ENCODE measurements around the gene SLC36A4.
"Not testable (repeated sequence)": the region's sequence is repeated elsewhere in the genome, so short reads cannot be mapped to it uniquely, and the experiment has no call there.

SLC36A4 gene

DNA sequence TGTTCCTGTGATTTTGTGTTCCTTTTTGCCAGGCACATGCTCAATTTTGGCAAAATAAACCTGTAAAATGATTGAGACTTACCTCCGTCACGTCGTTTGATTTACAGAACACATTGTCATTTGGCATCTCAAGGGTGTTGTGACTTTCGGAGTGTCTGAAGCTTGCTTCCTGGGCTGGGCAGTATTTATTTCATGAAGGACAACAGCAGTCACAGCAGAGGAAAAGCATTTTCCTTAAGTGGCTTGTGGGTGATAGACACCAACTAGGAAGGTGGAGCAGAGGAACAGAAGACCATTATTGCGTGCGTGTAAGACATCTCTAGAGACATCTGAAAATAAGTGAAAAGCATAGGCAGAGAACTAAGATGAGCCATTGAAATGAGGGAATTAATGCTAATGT lies 80.2 kb downstream of the SLC36A4 start:
- DNase-seq, result no peak

DNA sequence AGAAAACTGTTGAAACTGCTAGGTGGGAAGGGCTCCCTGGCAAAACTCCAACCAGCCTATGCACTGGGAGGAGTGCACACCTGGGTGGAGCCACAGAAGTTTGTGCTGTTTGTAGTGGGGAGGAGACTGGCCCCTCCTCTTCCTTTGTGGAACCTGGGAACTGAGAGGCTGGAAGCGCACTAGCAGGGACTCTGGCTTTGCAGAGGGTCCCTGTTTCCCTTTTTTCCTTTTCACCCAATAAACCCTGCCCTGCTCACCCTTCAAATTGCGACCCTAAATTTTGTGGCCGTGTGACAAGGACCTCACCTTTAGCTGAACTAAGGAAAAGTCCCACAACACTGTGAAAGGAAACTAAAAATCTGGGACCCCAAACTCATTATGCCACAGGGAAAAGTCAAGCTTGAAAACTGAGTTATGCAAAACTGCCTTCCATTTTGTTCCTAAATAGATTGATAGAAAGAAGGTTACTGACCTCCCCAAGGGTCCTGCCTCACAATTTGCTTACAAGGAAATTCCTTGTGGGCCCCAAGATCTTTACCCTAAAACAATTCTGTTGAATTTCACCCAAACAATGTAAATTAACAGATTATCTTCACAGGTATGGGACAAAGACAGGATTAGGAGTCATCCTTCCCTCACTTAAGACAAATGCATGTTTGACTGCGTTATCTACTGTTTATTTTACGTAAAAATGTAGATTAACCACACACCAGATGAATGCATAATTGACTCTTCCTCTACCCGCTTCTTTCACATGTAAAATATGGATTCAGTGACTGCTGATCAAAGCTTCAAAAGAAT lies 81.0 kb downstream of the SLC36A4 start:
- no peak for DNase-seq

DNA sequence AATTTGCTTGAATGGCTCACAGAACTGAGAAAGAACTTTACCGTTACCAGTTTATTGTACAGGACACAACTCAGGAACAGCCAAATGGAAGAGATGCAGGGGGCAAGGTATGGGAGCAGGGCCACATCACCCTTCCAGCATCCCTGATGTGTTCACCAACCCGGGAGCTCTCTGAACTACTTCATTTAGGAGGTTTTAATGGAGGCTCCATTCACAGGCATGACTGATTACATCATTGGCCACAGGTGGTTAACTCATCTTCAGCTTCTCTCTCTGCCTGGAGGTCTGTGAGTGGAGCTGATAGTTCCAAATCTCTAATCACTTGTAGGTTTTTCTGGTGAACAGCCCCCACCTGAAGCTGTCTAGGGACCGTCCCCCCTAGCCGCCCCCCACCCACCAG lies 83.5 kb downstream of the SLC36A4 start:
- DNase-seq, result no peak

DNA sequence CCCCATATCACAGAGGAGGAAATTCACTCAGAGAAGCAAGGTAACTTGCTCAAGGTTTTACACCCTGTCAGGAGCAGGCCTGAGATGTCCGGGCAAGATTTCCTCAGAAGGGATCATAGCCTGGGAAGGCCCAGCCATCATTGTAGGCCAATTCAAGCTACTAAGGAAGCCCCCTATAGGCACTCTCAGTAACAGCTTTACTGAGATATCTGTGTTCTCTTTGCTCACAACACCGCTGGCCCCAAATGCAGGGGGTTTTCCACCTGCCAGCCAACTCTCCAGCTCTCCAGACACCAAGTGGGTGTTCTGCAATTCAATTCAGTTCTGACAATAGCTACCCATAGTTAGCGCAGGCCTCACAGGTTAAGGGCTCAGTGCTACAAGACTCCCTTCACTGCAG lies 84.0 kb downstream of the SLC36A4 start:
- DNase-seq, result no peak

DNA sequence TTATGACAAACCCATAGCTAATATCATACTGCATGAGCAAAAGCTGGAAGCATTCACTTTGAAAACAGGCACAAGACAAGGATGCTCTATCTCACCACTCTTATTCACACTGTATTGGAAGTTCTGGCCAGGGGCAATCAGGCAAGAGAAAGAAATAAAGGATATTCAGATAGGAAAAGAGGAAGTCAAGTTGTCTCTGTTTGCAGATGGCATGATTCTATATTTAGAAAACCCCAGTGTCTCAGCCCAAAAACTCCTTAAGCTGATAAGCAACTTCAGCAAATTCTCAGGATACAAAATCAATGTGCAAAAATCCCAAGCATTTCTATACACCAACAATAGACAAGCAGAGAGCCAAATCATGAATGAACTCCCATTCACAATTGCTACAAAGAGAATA lies 86.6 kb downstream of the SLC36A4 start:
- DNase-seq, result not testable (repeated sequence)

DNA sequence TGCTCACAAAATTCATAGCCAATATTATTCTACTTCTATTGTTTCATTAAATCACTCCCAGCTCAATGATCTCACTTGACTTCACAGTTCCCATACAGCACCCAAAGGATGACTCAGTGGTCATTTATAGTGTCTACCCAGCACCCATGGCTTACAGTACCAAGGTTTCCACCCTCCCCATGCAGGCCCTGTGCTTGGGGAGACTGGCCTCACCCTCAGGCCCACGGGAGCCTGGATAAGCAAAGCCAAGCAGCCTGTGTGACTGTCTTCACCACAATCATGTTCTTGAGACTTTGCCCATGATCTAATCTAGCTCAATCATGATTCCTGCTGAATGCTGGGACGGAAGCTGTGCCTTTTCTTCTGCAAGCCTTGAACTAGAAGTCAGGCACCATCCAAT lies 97.6 kb downstream of the SLC36A4 start:
- no peak for DNase-seq

DNA sequence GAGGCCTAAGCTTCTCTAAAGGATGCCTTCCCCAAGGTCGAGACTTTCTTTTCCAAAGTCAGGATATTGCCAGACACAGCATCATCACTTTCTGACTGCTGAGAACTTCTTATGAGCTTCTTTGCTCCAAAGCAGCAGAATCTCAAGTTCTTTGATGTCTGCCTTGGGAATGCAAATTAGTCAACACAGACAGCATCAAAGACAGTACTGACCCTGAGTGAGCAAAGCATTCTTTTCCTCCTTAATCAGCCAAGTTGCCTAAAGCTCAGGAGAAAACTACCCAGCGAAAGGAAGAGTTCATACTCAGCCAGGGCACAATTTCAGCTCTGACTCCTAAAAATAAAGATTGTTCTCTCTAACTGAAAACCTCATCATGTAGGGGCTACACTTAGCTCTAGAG lies 98.0 kb downstream of the SLC36A4 start:
- no peak for DNase-seq

Measured in inflammatory macrophage (primary cell).